NB4 (cell line): ENCODE measurements around the gene DKK1.

Experiments
- MYC ChIP-seq: IDR thresholded peaks from 2 replicates; pipeline ENCODE4 v1.6.1; 2011; ENCODE audit warnings: low read depth, low read length
- TF ChIP-seq, protein P1 (sequence below): IDR thresholded peaks from one replicate; pipeline ENCODE4 v1.5.1; 2012; ENCODE audit warnings: low read depth, low read length

DNA sequence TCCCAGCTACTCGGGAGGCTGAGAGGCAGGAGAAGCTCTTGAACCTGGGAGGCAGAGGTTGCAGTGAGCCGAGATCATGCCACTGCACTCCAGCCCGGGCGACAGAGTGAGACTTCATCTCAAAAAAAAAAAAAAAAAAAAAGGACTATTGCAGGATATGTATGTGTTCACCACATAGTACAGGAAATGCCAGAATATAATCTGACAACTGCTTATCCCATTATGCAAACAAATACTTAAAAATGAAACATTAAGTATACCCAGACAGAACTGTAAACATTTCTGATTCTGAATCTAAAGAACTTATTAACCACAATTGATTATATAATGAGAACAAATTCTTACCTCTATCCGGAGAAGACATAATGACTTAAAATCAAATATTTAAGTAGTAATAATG, 18.7 kb downstream of the DKK1 start:
- TF ChIP-seq, protein P1, sequence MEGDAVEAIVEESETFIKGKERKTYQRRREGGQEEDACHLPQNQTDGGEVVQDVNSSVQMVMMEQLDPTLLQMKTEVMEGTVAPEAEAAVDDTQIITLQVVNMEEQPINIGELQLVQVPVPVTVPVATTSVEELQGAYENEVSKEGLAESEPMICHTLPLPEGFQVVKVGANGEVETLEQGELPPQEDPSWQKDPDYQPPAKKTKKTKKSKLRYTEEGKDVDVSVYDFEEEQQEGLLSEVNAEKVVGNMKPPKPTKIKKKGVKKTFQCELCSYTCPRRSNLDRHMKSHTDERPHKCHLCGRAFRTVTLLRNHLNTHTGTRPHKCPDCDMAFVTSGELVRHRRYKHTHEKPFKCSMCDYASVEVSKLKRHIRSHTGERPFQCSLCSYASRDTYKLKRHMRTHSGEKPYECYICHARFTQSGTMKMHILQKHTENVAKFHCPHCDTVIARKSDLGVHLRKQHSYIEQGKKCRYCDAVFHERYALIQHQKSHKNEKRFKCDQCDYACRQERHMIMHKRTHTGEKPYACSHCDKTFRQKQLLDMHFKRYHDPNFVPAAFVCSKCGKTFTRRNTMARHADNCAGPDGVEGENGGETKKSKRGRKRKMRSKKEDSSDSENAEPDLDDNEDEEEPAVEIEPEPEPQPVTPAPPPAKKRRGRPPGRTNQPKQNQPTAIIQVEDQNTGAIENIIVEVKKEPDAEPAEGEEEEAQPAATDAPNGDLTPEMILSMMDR: no peak
- no peak for TF ChIP-seq MYC
